OCI-LY1 (cell line): ENCODE results near the gene EPB41L1.

Experiments used
- H2AFZ ChIP-seq: fragments of 200-600 bp; sonication (generic), shearing (Covaris generic); 2 replicates; pipeline ENCODE4 v1.6.0; 2014; ENCODE audit warnings: antibody characterized with exemption, mild to moderate bottlenecking, low read length
- H3F3A ChIP-seq: fragments of 200-600 bp; sonication (generic), shearing (Covaris generic); 2 replicates; pipeline ENCODE4 v1.6.0; 2014; ENCODE audit warnings: mild to moderate bottlenecking, antibody characterized with exemption, low read length, moderate library complexity; ENCODE audit not compliant: insufficient read depth
- H3K27ac ChIP-seq: fragments of 200-600 bp; sonication (generic); 2 replicates; pipeline ENCODE4 v1.5.1; 2014; ENCODE audit warnings: low read length, mixed run types, mild to moderate bottlenecking, low read depth; ENCODE audit not compliant: poor library complexity, severe bottlenecking
- H3K27me3 ChIP-seq: fragments of 200-600 bp; sonication (generic); 2 replicates; pipeline ENCODE4 v1.6.0; 2014; ENCODE audit warnings: antibody characterized with exemption, mild to moderate bottlenecking, low read length, moderate library complexity; ENCODE audit not compliant: insufficient read depth
- H3K36me3 ChIP-seq: fragments of 200-600 bp; sonication (generic); 2 replicates; pipeline ENCODE4 v1.6.1; 2014; ENCODE audit warnings: mild to moderate bottlenecking, antibody characterized with exemption, low read length, moderate library complexity, mixed read lengths; ENCODE audit not compliant: insufficient read depth
- H3K4me1 ChIP-seq: fragments of 200-600 bp; sonication (generic); 2 replicates; pipeline ENCODE4 v1.5.1; 2014; ENCODE audit warnings: mild to moderate bottlenecking, low read length, moderate library complexity; ENCODE audit not compliant: insufficient read depth, severe bottlenecking
- H3K4me2 ChIP-seq: fragments of 200-600 bp; sonication (generic), shearing (Covaris generic); 2 replicates; pipeline ENCODE4 v1.6.1; 2014; ENCODE audit warnings: low read length
- H3K4me3 ChIP-seq: fragments of 200-600 bp; sonication (generic); 2 replicates; pipeline ENCODE4 v1.5.1; 2014; ENCODE audit warnings: low read length, low read depth, mild to moderate bottlenecking, mixed read lengths; ENCODE audit not compliant: poor library complexity, severe bottlenecking
- H3K79me2 ChIP-seq: fragments of 200-600 bp; shearing (Covaris generic); 2 replicates; pipeline ENCODE4 v1.6.1; 2016; ENCODE audit warnings: mixed run types, low read length, mixed read lengths; ENCODE audit not compliant: insufficient read depth
- H3K9ac ChIP-seq: fragments of 200-600 bp; sonication (generic), shearing (Covaris generic); 2 replicates; pipeline ENCODE4 v1.6.1; 2014; ENCODE audit warnings: mild to moderate bottlenecking, low read length, mixed read lengths
- H3K9me2 ChIP-seq: fragments of 200-600 bp; sonication (generic), shearing (Covaris generic); 2 replicates; pipeline ENCODE4 v1.6.1; 2014; ENCODE audit warnings: low read depth, mild to moderate bottlenecking, low read length, mixed read lengths
- H3K9me3 ChIP-seq: fragments of 200-600 bp; shearing (Covaris generic); 2 replicates; pipeline ENCODE4 v1.6.1; 2014; ENCODE audit warnings: low read length, mixed read lengths
- H4K20me1 ChIP-seq: fragments of 200-600 bp; sonication (generic), shearing (Covaris generic); 2 replicates; pipeline ENCODE4 v1.6.0; 2016; ENCODE audit warnings: mild to moderate bottlenecking, low read length; ENCODE audit not compliant: insufficient read depth
- EZH2 ChIP-seq: fragments of 200-600 bp; sonication (generic), shearing (Covaris generic); IDR thresholded peaks from 2 replicates; pipeline ENCODE4 v1.8.0; 2017; ENCODE audit warnings: borderline replicate concordance, mixed run types, mild to moderate bottlenecking, antibody characterized with exemption, low read length, moderate library complexity, mixed read lengths
- TF ChIP-seq, protein P1 (sequence below): fragments of 200-600 bp; sonication (generic), shearing (Covaris generic); IDR thresholded peaks from 2 replicates; pipeline ENCODE4 v1.5.1; 2017; ENCODE audit warnings: mild to moderate bottlenecking, antibody characterized with exemption, low read length, moderate library complexity, mixed read lengths

Gene EPB41L1

DNA sequence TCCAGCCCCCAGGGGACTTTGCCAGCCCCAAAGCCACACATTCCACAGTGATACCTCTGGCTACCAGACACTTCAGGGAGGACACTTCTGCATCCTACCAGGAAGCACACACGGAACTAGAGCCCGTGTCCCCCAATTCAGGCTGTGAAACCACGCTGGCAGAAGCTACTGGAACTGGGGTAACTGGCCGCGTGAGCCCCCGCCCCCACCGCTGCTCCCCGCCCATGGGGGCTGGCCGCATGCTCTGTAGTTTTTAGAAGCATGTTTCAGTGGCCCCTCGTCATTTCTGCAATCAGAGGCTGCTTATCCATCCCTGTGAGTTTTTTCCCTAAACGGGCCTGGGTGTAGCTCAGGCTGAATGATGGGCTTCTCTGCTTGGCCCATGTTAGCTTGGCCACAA, 53.1 kb downstream of the EPB41L1 start:
- no peaks in the 10 kb centered on the region for H4K20me1 ChIP-seq
- no peaks in the 10 kb centered on the region for H3K36me3 ChIP-seq
- no peaks in the 10 kb centered on the region for H3K9me3 ChIP-seq
- H3K9me2 ChIP-seq, result no peaks in the 10 kb centered on the region
- no peaks in the 10 kb centered on the region for H3F3A ChIP-seq
- TF ChIP-seq, protein P1, sequence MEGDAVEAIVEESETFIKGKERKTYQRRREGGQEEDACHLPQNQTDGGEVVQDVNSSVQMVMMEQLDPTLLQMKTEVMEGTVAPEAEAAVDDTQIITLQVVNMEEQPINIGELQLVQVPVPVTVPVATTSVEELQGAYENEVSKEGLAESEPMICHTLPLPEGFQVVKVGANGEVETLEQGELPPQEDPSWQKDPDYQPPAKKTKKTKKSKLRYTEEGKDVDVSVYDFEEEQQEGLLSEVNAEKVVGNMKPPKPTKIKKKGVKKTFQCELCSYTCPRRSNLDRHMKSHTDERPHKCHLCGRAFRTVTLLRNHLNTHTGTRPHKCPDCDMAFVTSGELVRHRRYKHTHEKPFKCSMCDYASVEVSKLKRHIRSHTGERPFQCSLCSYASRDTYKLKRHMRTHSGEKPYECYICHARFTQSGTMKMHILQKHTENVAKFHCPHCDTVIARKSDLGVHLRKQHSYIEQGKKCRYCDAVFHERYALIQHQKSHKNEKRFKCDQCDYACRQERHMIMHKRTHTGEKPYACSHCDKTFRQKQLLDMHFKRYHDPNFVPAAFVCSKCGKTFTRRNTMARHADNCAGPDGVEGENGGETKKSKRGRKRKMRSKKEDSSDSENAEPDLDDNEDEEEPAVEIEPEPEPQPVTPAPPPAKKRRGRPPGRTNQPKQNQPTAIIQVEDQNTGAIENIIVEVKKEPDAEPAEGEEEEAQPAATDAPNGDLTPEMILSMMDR, result no peak
- TF ChIP-seq EZH2, result no peak
- H2AFZ ChIP-seq, result no peak overlapping the region
- H3K27me3 ChIP-seq, result peaks cover 18% of the 10 kb centered on the region; the same call in 1 of the 2 replicates
- H3K9ac ChIP-seq, result no peak overlapping the region
- H3K4me2 ChIP-seq, result no peak overlapping the region
- H3K79me2 ChIP-seq, result no peaks in the 10 kb centered on the region
- no peak overlapping the region for H3K4me3 ChIP-seq
- no peak overlapping the region for H3K27ac ChIP-seq
- no peaks in the 10 kb centered on the region for H3K4me1 ChIP-seq

- Histone ChIP-seq H3K4me1 (no peaks in the 10 kb centered on the region), H2AFZ (no peak overlapping the region), H3K9me3 (no peaks in the 10 kb centered on the region), H3K9me2 (no peaks in the 10 kb centered on the region), H4K20me1 (no peaks in the 10 kb centered on the region), H3K79me2 (no peaks in the 10 kb centered on the region), H3K27ac (no peak overlapping the region), H3F3A (no peaks in the 10 kb centered on the region), H3K27me3 (peaks cover 18% of the 10 kb centered on the region; the same call in 1 of the 2 replicates), H3K4me3 (no peak overlapping the region), H3K4me2 (no peak overlapping the region), H3K9ac (no peak overlapping the region), H3K36me3 (no peaks in the 10 kb centered on the region)
- TF ChIP-seq, protein P1, result no peak
- TF ChIP-seq EZH2, result no peak
Observed at GRCh38 chr20:36208257-36208656, 53.7 kb downstream of the EPB41L1 start.

DNA sequence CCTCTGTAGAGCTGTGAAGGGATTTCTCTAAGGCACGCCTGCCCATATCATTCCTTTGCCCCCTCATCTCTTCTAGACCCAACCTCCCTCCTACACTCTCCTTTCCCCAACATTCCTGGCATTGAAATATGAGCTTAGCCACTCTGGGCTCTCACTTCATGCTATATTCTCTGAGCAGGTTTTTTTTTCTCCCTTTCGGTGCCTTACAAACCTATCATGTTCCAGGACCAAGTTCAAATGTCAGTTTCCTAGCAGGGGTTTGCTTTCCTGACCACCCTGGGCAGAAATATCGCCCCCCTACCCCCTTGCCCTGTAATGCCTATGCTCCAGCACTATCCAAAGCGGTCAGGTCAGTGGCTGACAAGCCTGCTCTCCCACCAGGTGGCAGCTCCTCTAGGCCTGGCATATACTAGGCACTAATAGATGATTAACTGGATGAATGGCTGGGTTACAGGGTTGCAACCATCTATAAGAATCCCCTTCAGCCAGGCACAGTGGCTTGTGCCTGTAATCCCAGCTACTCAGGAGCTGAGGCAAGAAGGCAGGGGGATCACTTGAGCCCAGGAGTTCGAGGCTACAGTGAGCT, 56.0 kb downstream of the EPB41L1 start:
- H3K4me3 ChIP-seq, result no peak overlapping the region
- no peak overlapping the region for H2AFZ ChIP-seq
- no peaks in the 10 kb centered on the region for H4K20me1 ChIP-seq
- no peaks in the 10 kb centered on the region for H3K9me2 ChIP-seq
- H3K9me3 ChIP-seq, result no peaks in the 10 kb centered on the region
- peaks cover 11% of the 10 kb centered on the region for H3K27me3 ChIP-seq
- H3K79me2 ChIP-seq, result no peaks in the 10 kb centered on the region
- H3K9ac ChIP-seq, result no peak overlapping the region
- H3K4me1 ChIP-seq, result no peaks in the 10 kb centered on the region
- no peaks in the 10 kb centered on the region for H3F3A ChIP-seq
- TF ChIP-seq, protein P1, result no peak
- no peak for TF ChIP-seq EZH2
- no peaks in the 10 kb centered on the region for H3K36me3 ChIP-seq
- H3K27ac ChIP-seq, result no peak overlapping the region
- no peak overlapping the region for H3K4me2 ChIP-seq
